ENCODE data around the gene HSPB7. TPM values are rescaled to one million over a fixed set of nuclear protein-coding genes. Genes with fewer than 3 reads are reported as not detected.
A peak's percentile ranks its signal among the peaks of the same experiment; 100 is the strongest.
"Not testable (repeated sequence)": the region's sequence is repeated elsewhere in the genome, so short reads cannot be mapped to it uniquely, and the experiment has no call there.

HSPB7 gene
- total RNA-seq, 3 donors from 2014 or later: 1.5 to 78.0 (median 13.0) TPM

GRCh38 chr1:16055613-16056520 lies 38.0 kb upstream of the HSPB7 start:
- H3K4me1 ChIP-seq (ENCODE audit: low read depth): peaks cover 4% of the 10 kb centered on the region
- H3K36me3 ChIP-seq (ENCODE audit: low read depth): no peaks in the 10 kb centered on the region
- no peaks in the 10 kb centered on the region for H3K9me3 ChIP-seq
- DNase-seq: peak; percentile 87 to 95 (median 93)
- peak; percentile 95 for TF ChIP-seq CTCF (IDR thresholded peaks at IDR 0.05)
- H3K4me3 ChIP-seq: no peak overlapping the region
- intact Hi-C loops (cut with DNase I, micrococcal nuclease): loop anchor here (2.0 to 10.0 kb wide), 2 partner anchors 47 to 51 kb away; partner anchors contain the start of gene SRARP (in 1 of the 2)
- ATAC-seq: peak; percentile 94

- no peaks in the 10 kb centered on the region for H3K36me3 ChIP-seq (ENCODE audit: low read depth)
- H3K4me1 ChIP-seq (ENCODE audit: low read depth): peaks cover 4% of the 10 kb centered on the region
- no peak for DNase-seq
- no peaks in the 10 kb centered on the region for H3K9me3 ChIP-seq
- ATAC-seq: no peak
- TF ChIP-seq CTCF (IDR thresholded peaks at IDR 0.05): no peak
- H3K4me3 ChIP-seq: no peak overlapping the region
- intact Hi-C loops (cut with DNase I, micrococcal nuclease): loop anchor here in 1 of 2 donors (10.0 kb wide), 1 partner anchor 50 kb away; the partner anchor contains the start of gene SRARP
Observed at GRCh38 chr1:16054598-16055540, 37.0 kb upstream of the HSPB7 start.

GRCh38 chr1:16053781-16054502 lies 36.1 kb upstream of the HSPB7 start:
- ATAC-seq: no peak
- TF ChIP-seq CTCF (IDR thresholded peaks at IDR 0.05): no peak
- H3K36me3 ChIP-seq (ENCODE audit: low read depth): no peaks in the 10 kb centered on the region
- no peak overlapping the region for H3K4me3 ChIP-seq
- H3K4me1 ChIP-seq (ENCODE audit: low read depth): peaks cover 5% of the 10 kb centered on the region
- intact Hi-C loops (cut with DNase I, micrococcal nuclease): loop anchor here in 1 of 2 donors (10.0 kb wide), 1 partner anchor 49 kb away; the partner anchor contains the start of gene SRARP
- no peak for DNase-seq
- no peaks in the 10 kb centered on the region for H3K9me3 ChIP-seq

GRCh38 chr1:16051949-16052348 lies 34.1 kb upstream of the HSPB7 start:
- not testable (repeated sequence) for H3K9me3 ChIP-seq; H3K36me3 ChIP-seq (ENCODE audit: low read depth); H3K4me1 ChIP-seq (ENCODE audit: low read depth); H3K4me3 ChIP-seq; ATAC-seq; DNase-seq
- intact Hi-C loops (cut with DNase I, micrococcal nuclease): loop anchor here in 1 of 2 donors (10.0 kb wide), 1 partner anchor 47 kb away; the partner anchor contains the start of gene SRARP

- H3K9me3 ChIP-seq: no peaks in the 10 kb centered on the region
- H3K4me1 ChIP-seq (ENCODE audit: low read depth): peaks cover 7% of the 10 kb centered on the region
- DNase-seq (no peak), ATAC-seq (no peak)
- no peaks in the 10 kb centered on the region for H3K36me3 ChIP-seq (ENCODE audit: low read depth)
- TF ChIP-seq CTCF (IDR thresholded peaks at IDR 0.05): no peak
- no peak overlapping the region for H3K4me3 ChIP-seq
- intact Hi-C loops (cut with DNase I, micrococcal nuclease): loop anchor here in 1 of 2 donors (10.0 kb wide), 1 partner anchor 46 kb away; the partner anchor contains the start of gene SRARP
Observed at GRCh38 chr1:16051039-16051438, 33.2 kb upstream of the HSPB7 start.
